Islet precursor cell (in vitro differentiated cells): ENCODE results near the gene ELOVL5.
A peak's percentile ranks its signal among the peaks of the same experiment; 100 is the strongest.
"Not testable (repeated sequence)": the region's sequence is repeated elsewhere in the genome, so short reads cannot be mapped to it uniquely, and the experiment has no call there.

Experiments used
- DNase-seq: peaks from one replicate; pipeline ENCODE4 v3.0.0-alpha.2; 2018

Gene ELOVL5, protein sequence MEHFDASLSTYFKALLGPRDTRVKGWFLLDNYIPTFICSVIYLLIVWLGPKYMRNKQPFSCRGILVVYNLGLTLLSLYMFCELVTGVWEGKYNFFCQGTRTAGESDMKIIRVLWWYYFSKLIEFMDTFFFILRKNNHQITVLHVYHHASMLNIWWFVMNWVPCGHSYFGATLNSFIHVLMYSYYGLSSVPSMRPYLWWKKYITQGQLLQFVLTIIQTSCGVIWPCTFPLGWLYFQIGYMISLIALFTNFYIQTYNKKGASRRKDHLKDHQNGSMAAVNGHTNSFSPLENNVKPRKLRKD

GRCh38 chr6:53348371-53349208 is at the start of gene ELOVL5:
Gene ELOVL5 (minus strand): TSS chr6:53348950. CDS start chr6:53295699, 53,251 bp downstream.
- DNase-seq = peak; percentile 95

DNA sequence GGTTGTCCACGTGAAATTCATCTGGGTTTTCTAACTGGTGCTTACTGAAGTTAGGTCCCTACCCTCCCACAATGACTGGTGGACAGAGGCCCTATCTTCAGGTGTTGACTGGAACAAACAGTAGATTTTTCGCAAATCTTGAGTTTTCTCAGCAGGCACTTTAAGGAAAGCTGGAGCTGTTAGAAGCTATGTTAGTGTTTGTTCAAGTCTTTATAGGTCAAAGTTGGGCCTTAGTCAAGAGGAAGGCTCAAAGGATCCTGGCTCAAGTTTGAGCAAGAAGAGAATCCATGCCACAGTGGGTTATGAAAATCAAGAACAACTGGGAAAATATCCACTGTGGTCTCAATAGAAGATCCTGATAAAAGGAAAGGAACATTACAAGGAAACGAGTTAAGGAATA is 48.5 kb upstream of the ELOVL5 start:
- DNase-seq = no peak

GRCh38 chr6:53395986-53396385 is 47.2 kb upstream of the ELOVL5 start:
- no peak for DNase-seq

DNA sequence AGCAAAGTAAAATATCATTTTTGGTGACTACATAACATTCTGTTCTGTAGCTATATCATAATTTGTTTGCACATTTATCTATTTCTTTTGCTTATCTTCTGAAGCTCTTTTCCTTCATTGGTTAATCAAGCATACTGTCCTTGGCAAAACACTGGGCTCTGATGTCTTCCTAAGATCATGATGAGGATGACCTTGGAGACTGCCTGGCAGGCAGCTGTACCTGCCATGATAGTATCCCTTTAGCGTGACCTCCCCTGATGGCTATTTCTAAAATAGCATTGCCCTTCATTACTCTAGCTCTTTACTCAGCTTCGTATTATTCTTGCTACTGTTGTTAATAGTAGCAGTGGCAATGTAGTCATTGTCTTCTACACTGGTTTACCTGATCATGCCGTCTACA is 46.0 kb upstream of the ELOVL5 start:
- no peak for DNase-seq

DNA sequence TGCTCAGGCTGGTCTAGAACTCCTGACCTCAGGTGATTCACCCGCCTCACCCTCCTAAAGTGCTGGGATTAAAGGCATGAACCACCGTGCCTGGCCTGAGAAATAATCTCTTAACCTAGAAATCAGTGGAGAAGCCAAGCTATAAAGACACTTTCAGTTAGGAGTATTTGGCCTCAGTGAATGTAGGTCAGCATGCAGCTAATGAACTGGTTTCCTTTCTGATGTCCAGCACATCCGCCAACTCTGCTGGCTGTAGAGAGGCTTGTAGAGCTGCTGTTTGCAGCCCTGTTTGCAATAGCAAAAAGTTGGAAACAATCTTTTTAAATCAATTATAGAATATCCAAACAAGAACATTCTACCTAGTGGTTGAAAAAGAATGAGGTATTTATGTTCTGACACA is 42.4 kb upstream of the ELOVL5 start:
- no peak for DNase-seq

GRCh38 chr6:53390010-53390409 is 41.3 kb upstream of the ELOVL5 start:
- no peak for DNase-seq

DNA sequence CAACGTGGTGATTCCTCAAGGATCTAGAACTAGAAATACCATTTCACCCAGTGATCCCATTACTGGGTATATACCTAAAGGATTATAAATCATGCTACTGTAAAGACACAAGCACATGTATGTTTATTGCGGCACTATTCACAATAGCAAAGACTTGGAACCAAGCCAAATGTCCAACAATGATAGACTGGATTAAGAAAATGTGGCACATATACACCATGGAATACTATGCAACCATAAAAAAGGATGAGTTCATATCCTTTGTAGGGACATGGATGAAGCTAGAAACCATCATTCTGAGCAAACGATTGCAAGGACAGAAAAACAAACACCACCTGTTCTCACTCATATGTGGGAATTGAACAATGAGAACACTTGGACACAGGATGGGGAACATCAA is 39.9 kb upstream of the ELOVL5 start:
- not testable (repeated sequence) for DNase-seq

DNA sequence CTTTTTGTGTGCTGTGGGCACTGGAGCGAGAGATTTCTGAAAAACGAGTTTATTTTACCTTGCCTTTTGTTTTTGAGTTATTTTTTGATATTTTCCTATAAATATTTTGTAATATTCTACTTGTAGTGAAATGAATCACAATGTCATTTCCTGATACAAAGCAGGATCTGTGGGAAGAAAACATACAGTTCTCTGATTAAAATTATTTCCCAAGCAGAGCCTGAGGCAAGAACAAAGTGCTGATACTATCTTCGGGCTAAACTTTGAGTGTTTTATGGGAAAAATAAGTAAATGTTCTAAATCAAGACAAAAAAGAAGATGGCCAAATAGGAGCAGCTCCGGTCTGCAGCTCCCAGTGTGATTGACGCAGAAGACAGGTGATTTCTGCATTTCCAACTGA is 33.7 kb upstream of the ELOVL5 start:
- no peak for DNase-seq

- no peak for DNase-seq
Observed at GRCh38 chr6:53378208-53378607, 29.5 kb upstream of the ELOVL5 start.

GRCh38 chr6:53377793-53378192 is 29.0 kb upstream of the ELOVL5 start:
- no peak for DNase-seq

GRCh38 chr6:53377289-53377688 is 28.5 kb upstream of the ELOVL5 start:
- DNase-seq = no peak

DNA sequence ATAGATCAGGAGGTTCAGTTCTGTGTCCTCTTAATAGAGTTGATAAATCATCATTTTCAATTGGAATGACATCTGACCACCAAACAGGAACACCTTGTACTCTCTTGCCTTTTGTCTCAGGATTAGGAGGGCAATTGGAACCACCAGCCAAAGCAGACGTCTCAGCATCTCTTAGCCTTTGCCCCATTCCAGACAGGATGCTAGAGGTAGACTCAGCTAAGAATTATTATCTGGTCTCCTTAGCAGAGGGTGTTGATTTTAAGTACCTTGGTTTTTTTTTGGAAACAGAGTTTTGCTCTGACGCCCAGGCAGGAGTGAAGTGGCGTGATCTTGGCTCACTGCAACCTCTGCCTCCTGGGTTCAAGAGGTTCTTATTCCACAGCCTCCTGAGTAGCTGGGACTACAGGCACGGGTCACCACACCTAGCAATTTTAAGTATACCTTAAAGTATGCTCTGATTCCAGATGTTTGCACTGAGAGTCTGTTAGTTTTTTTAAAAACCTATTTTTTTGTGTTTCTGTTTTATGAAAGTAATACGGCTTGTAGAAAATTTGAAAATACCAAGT is 28.0 kb upstream of the ELOVL5 start:
- DNase-seq = no peak

DNA sequence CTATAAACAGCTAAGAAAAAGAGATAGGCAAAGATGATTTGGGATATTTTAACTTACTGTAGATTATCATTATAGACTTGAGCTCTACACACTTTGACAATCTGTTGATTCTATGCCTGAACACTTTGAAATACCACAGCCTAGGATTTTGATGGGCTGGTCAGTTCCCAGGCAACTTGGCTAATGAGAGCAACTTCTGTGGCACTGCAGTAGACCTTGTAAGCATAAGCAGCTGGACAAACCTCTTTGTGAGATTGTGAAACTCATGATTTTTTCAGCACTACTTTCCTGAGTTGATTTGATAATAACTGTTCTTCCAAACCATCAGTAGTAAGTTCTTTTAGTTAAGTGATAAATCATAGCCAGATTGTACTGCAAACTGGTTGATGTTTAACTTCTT is 27.1 kb upstream of the ELOVL5 start:
- no peak for DNase-seq

DNA sequence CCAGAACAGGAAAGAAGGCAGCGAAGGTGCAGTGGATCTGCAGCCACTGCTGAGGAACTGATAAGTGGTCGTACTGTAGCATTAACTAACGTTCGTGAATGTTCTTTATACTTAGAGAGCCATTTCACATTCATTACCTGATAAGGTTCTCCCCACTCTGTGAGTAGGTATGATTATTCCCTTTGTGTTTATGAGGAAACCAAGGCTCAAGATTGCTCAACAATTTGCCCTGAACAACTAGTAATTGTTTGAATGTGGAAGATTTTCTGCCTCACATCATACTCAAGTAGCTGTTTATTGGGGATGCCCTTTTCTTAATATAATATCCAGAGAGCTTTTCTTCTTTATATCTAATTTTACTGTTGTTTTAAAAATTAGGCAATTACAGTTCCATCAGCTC is 24.9 kb upstream of the ELOVL5 start:
- no peak for DNase-seq

- no peak for DNase-seq
Observed at GRCh38 chr6:53369876-53370515, 21.2 kb upstream of the ELOVL5 start.

- no peak for DNase-seq
Observed at GRCh38 chr6:53369051-53369450, 20.3 kb upstream of the ELOVL5 start.

DNA sequence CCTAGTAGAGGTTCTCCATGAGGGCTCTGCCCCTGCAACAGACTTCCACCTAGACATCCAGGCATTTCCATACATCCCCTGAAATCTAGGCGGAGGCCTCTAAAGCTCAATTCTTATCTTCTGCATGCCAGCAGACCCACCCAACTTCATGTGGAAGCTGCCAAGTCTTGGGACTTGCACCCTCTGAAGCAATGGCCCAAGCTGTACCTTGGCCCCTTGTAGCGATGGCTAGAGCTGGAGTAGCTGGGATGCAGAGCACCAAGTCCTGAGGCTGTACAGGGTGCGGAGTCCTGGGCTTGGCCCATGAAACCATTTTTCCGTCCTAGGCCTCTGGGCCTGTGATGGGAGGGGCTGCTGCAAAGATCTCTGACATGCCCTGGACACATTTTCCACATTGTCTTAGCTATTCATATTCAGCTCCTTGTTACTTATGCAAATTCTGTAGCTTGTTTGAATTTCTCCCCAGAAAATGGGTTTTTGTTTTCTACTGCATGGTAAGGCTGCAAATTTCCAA is 17.4 kb upstream of the ELOVL5 start:
- no peak for DNase-seq

DNA sequence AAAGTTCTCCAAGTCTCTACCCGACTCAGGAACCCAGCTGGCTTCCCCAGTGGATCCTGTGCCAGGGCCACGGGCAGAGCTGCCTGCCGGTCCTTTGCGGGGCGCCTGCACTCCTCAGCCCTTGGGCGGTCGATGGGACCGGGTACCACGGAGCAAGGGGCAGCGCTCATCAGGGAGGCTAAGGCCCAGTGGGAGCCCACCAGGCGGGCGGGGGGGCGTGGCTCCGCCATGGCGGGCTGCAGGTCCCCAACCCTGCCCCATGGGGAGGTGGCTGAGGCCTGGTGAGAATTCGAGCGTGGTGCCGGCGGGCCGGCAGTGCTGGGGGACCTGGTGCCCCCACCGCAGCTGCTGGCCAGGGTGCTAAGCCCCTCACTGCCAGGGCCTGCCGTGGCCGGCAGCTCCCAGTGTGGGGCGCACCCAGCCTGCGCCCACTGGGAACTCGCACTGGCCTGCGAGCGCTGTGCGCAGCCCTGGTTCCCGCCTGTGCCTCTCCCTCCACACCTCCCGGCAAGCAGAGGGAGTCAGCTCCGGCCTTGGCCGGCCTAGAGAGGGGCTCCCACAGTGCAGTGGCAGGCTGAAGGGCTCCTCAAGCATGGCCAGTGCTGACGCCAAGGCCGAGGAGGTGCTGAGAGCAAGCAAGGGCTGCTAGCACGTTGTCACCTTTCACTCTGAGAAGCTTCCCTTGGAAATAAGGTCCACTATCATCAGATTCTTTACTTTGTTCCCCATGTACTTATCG is 14.8 kb upstream of the ELOVL5 start:
- DNase-seq = no peak

DNA sequence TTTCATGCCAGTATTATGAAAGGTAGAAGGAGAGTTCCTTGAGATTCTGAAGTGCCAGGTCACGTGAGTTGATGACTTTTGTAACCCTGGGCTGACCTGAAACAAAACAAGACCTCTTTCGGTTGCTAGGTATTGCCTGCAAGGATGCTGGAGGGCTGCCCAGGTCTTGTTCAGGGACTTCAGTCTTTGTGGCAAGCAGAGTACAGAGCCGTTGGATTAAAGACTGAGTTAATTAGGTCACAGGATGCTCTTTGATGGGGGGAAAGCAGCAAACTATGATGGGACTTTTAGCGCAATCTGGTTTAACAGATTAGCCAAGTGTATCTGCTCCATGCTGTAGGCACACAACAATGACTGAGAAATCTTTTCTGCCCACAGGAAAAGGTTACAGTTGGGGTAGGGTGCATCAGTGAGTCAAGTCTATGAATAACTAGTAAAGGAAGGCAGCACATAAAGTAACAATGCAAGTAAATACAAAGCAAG is 12.8 kb upstream of the ELOVL5 start:
- DNase-seq = no peak

DNA sequence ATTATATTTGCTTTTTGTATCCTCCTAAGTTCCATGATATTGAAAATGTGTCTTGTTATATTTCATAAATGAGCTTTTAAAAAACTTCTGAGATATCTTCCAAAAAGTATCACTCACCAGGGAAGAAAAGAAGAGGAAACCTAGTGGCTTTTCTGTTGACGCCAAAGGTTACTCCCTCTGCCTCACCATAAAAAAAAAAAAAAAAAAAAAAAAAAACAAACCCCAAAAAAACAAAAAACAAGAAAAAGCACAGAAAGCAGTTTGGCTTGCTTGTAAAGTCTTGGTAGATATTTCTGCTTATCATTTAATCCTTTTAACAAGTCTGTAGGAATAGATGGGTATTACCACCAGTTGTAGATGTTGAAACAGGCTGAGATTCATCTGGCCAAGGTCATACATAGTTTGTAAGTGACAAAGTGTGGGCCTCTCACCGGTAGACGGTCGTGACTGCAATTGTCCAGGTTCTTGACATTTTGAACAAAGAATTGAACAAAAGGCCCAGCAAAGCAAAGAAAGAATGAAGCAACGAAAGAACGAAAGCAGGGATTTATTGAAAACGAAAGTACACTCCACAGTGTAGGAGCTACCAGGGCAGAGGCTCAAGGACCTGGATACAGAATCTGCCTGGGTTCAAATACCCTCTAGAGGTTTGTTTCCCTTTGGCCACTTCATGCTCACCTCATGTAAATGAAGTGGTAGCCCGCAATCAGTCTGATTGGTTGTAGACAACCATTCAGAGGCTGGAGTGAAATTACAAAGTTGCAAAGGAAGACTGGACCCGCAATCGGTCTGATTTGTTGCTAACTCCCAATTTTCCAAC is 11.6 kb upstream of the ELOVL5 start:
- DNase-seq = no peak

- no peak for DNase-seq
Observed at GRCh38 chr6:53359843-53360092, 11.0 kb upstream of the ELOVL5 start.
